ENCODE data around the gene CSF2RB. TPM values are rescaled to one million over a fixed set of nuclear protein-coding genes. Genes with fewer than 3 reads are reported as not detected.

The CSF2RB gene
- total RNA-seq, 1 donor from 2014 or later = not detected

DNA sequence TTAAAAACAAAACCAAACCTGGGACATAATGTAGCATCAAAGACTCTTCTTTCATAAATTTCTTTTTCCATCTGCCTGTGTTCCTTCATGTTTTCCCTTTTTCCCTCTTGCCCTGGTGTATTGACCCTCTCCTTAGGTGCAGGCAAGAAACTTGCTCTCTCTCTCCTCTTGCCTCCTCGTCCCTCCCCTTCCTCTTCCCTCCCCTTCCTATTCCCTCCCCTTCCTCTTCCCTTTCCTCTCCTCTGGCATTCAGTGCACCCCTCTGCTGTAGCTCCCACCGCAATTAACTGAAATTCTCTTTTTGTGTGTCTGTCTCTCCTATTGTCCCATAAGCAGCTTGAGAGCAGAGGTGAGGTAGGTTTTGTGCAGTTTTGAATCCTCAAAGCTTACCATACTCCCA lies 49.9 kb downstream of the CSF2RB start:
- peaks cover 9% of the 10 kb centered on the region for H3K27me3 Mint-ChIP-seq (ENCODE audit: unreplicated experiment)
- no peaks in the 10 kb centered on the region for H3K36me3 Mint-ChIP-seq (ENCODE audit: unreplicated experiment)
- no peak overlapping the region for H3K4me3 Mint-ChIP-seq (ENCODE audit: unreplicated experiment)
- no peaks in the 10 kb centered on the region for H3K4me1 Mint-ChIP-seq (ENCODE audit: low read depth, unreplicated experiment)
- TF ChIP-seq CTCF (IDR thresholded peaks at IDR 0.05; ENCODE audit: partially characterized antibody, unreplicated experiment) = no peak
- peaks cover 1% of the 10 kb centered on the region for H3K9me3 Mint-ChIP-seq (ENCODE audit: unreplicated experiment)
- no peak for DNase-seq
- no peak overlapping the region for H3K27ac Mint-ChIP-seq (ENCODE audit: unreplicated experiment)

DNA sequence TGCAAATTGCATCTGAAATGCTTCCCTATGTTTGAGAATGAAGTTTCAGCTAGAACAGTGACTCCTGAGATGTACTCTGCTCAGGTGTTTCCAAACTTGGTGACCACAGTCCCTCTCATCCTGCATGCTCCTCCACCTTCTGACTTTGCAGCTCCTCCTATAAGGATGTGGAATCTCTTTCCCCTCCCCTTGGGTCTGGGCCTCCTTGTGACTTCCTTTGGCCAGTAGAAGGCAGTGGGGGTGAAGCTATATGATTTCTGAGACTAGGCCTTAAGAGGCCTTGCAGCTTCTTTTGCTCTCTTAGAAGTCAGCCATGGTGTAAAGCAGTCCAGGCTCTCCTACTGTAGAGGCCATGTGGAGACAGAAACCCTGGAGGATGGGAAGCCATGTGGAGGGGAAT lies 50.7 kb downstream of the CSF2RB start:
- no peaks in the 10 kb centered on the region for H3K36me3 Mint-ChIP-seq (ENCODE audit: unreplicated experiment)
- H3K27ac Mint-ChIP-seq (ENCODE audit: unreplicated experiment) = no peak overlapping the region
- no peak for TF ChIP-seq CTCF (IDR thresholded peaks at IDR 0.05; ENCODE audit: partially characterized antibody, unreplicated experiment)
- no peak for DNase-seq
- peaks cover 7% of the 10 kb centered on the region for H3K27me3 Mint-ChIP-seq (ENCODE audit: unreplicated experiment)
- H3K9me3 Mint-ChIP-seq (ENCODE audit: unreplicated experiment) = peaks cover 1% of the 10 kb centered on the region
- H3K4me1 Mint-ChIP-seq (ENCODE audit: low read depth, unreplicated experiment) = no peaks in the 10 kb centered on the region
- no peak overlapping the region for H3K4me3 Mint-ChIP-seq (ENCODE audit: unreplicated experiment)

GRCh38 chr22:36965696-36966095 lies 52.3 kb downstream of the CSF2RB start:
- no peak for DNase-seq
- peaks cover 1% of the 10 kb centered on the region for H3K9me3 Mint-ChIP-seq (ENCODE audit: unreplicated experiment)
- H3K36me3 Mint-ChIP-seq (ENCODE audit: unreplicated experiment) = no peaks in the 10 kb centered on the region
- H3K27me3 Mint-ChIP-seq (ENCODE audit: unreplicated experiment) = peaks cover 5% of the 10 kb centered on the region
- H3K4me3 Mint-ChIP-seq (ENCODE audit: unreplicated experiment) = no peak overlapping the region
- TF ChIP-seq CTCF (IDR thresholded peaks at IDR 0.05; ENCODE audit: partially characterized antibody, unreplicated experiment) = no peak
- H3K4me1 Mint-ChIP-seq (ENCODE audit: low read depth, unreplicated experiment) = no peaks in the 10 kb centered on the region
- no peak overlapping the region for H3K27ac Mint-ChIP-seq (ENCODE audit: unreplicated experiment)

- Mint-ChIP-seq H3K27me3 (ENCODE audit: unreplicated experiment) (peaks cover 3% of the 10 kb centered on the region), H3K9me3 (ENCODE audit: unreplicated experiment) (peaks cover 1% of the 10 kb centered on the region), H3K27ac (ENCODE audit: unreplicated experiment) (no peak overlapping the region), H3K36me3 (ENCODE audit: unreplicated experiment) (no peaks in the 10 kb centered on the region), H3K4me3 (ENCODE audit: unreplicated experiment) (no peak overlapping the region), H3K4me1 (ENCODE audit: low read depth, unreplicated experiment) (no peaks in the 10 kb centered on the region)
- DNase-seq = no peak
- TF ChIP-seq CTCF (IDR thresholded peaks at IDR 0.05; ENCODE audit: partially characterized antibody, unreplicated experiment) = no peak
Measured at GRCh38 chr22:36966851-36967540, 53.6 kb downstream of the CSF2RB start.

GRCh38 chr22:36968249-36968964 lies 55.0 kb downstream of the CSF2RB start:
- Mint-ChIP-seq H3K27me3 (ENCODE audit: unreplicated experiment) (peaks cover 3% of the 10 kb centered on the region), H3K4me1 (ENCODE audit: low read depth, unreplicated experiment) (no peaks in the 10 kb centered on the region), H3K9me3 (ENCODE audit: unreplicated experiment) (peaks cover 1% of the 10 kb centered on the region), H3K36me3 (ENCODE audit: unreplicated experiment) (no peaks in the 10 kb centered on the region), H3K4me3 (ENCODE audit: unreplicated experiment) (no peak overlapping the region), H3K27ac (ENCODE audit: unreplicated experiment) (no peak overlapping the region)
- DNase-seq = no peak
- no peak for TF ChIP-seq CTCF (IDR thresholded peaks at IDR 0.05; ENCODE audit: partially characterized antibody, unreplicated experiment)

Data from glutamatergic neuron (in vitro differentiated cells).